DMS79 treated with DMSO at 0.1 percent for 48 hours (cell line): ENCODE measurements around the gene TXNDC2.
"Not testable (repeated sequence)": the region's sequence is repeated elsewhere in the genome, so short reads cannot be mapped to it uniquely, and the experiment has no call there.

Experiments
- DNase-seq: peaks from one replicate; lab custom pipeline; 2025; lab: John Stamatoyannopoulos, UW

Gene TXNDC2

DNA sequence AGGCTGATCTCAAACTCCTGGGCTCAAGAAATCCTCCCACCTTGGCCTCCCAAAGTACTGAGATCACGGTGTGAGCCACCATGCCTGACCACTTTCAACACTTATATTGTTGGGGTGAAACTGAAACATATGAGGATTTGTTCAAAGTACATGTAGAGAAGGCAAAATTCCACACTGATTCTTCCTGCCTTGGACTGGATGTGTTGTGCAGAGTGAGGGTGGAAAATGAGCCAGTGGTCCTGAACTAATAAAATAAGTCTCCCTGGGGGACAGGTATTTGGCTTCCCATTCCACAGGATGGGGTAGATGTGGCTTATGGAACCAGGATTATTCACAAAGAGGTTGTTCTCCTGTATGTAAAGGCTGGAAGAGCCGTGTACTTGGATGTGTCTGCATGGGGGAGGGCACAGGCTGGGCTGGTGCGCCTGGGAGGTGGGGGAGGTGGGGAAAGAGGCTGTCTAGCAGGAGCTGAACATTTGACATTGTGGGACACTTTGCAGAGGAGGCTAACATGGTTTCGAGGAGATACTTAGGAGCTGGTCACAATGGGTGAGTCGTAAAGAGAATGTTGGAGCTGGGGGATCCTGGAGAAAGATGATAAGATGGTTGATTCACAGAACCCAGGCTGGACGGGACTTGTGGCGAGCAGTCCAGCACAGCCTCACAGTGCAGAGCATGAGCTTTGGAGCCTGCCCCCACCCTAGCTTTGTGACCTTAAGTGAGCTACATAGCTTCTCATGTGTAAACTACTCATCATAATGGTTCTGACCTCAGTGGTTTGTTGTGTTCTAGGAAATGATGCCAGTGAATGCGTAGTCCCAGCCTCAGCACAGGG is at the start of gene TXNDC2:
TXNDC2 (plus strand) TSS at position 804 of the 835 bp plus-strand sequence. CDS start 708 bp downstream, outside the sequence.
- no peak for DNase-seq

DNA sequence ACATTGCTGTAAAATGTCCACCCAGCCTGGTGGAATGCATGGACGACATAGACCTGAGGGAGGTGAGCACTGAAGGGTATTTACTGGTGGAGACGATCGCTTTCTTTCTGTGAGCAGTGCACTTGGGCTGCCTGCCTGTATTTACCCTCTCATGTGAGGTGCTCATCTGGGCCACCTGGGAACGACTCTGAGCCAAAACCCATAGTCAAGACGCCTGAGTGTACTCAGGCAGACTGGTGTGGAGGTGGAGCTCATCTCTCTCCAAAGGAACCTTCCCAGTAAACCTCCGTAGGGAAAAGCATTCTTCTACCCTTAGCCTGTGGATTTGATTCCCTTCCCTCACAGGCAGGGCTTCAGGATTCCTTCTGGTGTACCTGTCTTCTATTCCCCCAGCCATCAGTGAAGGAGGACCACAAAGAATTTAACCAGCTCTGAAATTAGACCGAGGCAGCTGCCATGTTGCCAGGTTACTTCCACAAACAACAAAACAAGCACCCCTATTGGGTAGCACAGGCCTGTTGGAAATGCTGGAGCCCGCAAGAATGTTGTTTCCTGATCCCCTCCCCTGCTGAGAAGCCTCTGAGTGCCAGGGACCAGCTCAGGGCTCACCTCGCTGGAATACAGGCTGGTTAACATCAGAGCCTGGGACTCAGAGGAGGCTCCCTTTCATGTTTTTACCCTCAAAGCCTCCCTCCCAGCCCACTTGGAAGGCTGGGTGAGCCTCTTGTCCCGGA is 47.5 kb upstream of the TXNDC2 start:
- peak; percentile 92 for DNase-seq

DNA sequence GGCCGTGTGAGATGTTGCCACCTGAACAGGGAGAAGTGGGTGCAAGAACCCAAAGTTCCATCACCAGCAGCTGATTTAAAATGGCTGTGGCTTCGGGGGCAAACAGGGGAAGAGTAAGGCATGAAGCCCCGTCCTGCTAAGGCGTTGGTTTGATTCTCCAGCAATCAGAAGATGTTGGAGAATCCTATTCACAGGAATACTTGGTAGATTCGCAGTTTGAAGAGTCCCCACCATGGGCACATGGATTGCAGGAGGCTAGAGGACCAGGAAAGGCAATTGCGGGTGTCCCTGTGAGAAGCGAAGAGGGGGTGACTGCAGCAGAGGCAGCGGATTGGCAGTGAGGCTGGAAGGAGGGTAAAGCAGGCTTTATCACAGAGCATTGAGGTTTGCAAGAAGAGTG is 46.6 kb upstream of the TXNDC2 start:
- DNase-seq, result no peak

DNA sequence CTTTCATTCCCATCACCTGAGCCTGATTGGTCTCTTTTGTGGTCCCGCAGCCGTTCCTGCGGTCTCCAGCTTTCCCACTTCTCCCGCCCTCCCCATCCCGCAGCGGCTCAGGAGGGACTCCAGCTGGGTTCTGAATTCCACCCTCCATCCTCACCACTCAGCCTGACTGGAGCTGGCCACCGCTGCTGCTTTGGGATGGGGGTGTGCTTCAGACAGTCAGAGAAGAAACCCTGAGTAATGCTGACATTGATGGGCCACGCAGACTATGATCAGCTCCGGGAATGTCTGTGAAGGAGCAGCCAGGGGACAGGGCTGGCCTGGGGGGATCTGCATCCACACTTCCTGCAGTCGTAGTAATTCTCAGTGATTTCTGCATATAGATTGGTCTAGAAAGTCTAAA is 45.9 kb upstream of the TXNDC2 start:
- no peak for DNase-seq

DNA sequence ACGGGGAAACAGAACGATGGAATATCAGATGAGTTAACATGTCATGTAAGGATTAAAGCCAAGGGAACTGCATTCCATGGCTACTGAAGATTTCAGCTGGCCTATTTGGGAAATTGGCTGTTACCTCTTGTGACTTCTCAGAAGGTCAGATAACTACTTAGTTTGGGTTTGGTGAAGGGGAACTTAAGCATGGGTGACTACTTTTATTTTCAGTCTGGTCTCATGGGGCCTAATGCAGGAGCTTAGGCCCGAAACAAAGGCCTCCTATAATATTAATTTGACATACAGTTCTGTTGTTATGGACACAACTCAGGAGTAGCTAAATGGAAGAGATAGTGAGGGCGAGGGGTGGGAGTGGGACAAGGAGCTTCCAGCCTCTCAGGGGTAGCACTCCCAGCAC is 44.0 kb upstream of the TXNDC2 start:
- DNase-seq, result no peak

DNA sequence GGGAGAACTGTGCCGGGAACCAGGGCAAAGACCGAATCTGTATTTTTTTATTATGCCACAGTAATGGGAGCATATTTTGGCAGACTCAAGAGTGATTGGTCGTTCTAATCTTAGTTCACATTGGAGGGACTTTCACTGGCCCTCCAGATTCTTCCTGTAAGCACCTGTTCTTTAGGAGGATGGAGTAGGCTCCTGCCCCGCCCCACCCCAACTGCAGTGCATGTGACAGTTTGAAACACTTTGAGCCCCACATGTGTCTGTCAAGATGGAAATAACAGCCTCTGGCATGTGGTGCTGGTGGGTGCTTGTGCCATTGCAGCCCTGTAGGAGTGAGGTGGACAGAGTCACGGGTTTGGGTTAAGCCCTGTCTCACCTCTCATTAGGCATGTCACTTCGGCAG is 43.3 kb upstream of the TXNDC2 start:
- DNase-seq, result no peak

DNA sequence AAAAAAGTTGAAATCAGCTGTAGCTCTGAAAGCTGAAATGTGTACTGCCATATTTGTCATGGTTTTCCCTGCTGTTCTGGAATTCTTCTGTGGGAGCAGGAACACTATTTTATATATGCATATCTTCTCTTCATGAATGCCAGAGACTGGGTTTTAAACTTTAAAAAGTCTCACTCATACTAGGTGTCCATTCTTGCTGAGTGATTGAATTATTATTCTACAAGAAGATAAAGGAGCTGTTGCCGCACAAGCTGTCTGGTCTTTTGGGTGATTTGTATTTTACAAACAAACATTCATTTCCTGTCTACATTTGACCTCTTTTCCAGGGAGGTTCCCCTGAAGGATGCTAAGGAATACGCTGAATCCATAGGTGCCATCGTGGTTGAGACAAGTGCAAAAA is 40.5 kb upstream of the TXNDC2 start:
- no peak for DNase-seq

DNA sequence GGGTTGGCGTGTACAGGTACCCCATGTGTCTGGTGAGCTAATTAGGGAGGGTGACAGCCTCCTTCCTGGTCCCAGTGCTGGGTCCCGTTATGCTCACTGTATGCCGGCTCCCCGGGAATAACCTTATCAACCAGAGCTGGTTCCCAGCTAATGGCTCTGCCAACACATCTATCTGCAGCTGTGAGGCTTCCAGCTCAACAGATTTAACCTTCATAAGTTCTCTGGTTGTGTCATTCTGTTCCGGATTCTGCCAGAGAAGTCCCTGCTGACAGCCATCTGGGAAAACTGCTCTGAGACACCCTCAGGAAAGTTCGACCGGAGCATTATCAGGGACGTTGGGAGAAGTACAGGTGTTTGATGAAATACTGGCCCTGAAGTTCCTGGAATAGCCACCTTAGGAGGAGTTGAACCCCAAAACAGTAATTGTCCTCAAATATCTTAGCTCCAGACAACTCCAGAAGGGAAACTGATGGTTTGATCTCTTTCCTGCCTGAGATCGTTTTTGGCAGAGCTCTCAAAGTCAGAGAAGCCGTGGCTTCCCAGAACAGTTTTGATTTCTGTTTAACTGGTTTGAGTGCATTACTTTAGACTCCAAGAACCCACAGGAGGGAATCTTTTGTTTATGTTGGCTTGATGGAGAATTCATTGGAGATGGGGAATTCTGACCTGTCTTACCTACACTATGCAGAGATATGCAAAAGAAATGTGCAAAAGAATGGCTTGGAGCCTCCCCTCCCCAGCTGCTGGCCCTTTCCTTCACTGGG is 39.4 kb upstream of the TXNDC2 start:
- no peak for DNase-seq

DNA sequence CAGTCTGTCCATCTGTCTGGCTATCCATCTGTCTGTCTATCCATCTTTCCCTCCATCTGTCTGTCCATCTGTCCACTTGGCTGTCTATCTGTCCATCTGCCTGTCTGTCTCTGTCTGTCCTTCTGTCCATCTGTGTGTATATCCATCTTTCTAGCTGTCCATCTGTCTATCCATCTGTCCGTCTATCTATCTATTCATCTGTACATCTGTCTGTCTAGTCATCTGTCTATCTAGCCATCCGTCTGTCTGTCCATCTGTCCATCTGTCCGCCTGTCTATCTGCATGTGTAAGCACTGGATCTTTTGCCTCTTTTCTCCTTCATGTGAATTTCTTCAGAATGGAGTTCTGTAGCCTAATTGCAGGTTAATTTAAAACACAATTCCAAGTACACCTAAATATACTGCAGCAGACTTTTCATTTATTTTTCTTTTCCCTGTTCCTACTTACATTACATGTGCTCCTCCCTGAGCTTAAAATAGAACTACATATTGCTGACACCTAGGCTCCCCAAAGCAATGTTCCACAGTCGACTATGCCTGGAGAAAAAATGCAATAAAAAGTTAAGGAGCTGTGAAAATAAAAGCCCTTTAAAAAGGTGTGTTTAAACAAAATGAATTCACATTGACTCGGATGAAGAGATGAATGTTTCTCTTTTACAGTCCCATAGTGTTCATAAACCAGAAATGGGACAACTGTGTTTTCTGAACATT is 37.4 kb upstream of the TXNDC2 start:
- no peak for DNase-seq

DNA sequence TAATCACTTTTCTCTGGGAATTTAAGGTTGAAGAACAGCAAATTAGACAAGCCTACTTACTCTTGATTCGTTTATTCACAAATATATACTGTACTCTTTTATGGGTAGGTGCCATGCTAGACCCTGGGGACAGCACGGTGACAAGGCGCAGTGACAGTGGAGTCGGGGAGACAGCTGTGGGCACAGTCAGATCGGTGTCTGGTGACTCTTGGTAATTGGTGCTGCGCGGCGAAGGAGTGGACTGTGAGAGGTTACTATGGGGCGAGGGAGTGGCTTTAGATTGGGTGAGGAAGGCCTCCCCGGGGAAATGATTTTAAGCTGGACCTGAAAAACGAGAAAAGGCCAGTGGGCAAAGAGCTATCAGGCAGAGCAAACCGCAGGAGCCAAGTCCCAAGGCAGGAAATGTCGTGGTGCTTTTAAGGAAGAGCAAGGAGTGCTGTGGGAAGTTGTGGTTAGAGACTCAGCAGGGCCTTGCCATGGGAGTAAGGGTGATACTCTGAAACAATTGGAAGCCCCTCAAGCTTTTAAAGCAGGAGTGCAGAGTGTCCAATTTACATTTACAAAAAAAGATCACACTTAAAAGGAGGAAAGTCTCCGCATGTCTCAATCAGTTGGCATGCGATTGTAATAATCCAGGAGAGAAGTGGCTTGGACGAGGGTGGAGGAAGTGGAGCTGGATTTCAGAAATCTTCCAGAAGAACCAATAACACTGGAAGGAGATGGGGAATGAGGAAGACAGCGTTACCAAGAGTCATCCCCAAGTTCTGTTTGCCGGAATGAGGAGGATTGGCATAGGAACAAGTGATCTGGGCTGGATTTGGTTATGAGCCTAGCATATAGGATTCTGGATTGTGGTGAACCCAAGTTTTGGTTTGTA is 36.1 kb upstream of the TXNDC2 start:
- DNase-seq, result peak; percentile 57

DNA sequence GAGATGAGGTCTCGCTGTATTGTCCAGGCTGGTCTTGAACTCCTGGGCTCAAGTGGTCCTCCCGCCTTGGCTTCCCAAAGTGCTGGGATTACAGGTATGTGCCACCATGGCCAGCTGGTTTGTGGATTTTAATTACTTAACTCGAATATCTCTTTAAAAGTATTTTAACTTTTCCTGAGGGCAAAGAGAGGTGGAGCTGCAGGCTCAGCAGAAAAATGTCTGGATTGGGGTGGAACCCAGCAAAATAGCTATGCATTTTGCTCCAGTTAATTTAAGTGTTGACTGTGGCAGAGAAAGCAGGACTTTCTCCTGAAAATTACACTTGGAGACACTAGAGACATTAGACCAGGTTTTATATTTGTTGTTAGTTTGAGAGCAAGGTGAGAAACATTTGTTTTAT is 35.5 kb upstream of the TXNDC2 start:
- no peak for DNase-seq

DNA sequence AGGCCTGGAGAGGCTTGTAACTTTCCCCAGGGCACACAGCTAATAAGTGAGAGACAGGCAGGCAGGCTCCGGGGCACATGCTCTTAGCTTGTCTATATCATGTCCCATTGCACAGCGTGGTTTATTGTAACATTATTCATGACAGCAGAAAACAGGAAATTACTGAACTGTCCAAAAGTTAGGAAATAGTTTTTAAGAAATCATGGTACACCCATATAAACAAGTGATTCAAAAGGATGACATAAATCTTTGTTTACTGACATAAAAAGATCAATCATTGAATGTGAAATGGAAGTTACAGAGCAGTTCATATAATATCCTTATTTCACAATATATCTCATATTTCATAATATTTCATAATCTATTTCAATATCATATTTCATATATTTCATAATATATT is 34.3 kb upstream of the TXNDC2 start:
- no peak for DNase-seq

DNA sequence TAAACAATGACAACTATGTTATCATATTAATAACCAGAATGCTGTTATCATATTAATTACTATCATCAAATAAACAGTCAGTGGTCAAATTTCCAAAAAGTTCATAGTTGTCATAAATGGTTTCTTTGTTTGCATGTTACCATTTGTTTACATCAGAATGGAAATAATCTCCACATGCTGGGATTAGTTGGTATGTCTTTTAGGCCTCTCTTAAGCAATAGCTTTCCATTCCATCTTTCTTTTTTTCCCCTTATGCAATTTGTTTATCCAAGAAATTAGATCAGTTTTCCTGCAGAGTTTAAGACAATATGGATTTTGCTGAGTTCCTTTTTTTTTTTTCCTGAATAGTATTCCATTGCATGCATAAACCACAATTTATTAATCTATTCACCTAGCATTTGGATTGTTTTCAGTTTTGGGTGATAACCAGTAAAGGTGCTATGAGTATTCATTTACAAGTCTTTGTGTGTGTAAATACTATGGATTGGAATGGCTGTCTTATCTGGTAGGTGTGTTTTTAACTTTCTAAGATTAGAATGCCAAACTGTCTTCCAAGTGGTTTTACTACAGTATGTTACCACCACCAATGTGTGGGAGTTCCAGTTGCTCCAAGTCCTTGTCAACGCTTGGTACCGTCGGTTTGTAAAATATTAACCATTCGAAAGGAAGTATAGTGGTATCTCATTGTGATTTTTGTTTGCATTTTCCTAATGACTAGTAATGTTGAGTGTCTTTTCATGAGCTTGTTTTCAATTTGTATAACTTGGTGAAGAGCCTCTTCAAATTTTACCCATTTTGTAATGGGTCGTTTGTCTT is 33.3 kb upstream of the TXNDC2 start:
- no peak for DNase-seq

DNA sequence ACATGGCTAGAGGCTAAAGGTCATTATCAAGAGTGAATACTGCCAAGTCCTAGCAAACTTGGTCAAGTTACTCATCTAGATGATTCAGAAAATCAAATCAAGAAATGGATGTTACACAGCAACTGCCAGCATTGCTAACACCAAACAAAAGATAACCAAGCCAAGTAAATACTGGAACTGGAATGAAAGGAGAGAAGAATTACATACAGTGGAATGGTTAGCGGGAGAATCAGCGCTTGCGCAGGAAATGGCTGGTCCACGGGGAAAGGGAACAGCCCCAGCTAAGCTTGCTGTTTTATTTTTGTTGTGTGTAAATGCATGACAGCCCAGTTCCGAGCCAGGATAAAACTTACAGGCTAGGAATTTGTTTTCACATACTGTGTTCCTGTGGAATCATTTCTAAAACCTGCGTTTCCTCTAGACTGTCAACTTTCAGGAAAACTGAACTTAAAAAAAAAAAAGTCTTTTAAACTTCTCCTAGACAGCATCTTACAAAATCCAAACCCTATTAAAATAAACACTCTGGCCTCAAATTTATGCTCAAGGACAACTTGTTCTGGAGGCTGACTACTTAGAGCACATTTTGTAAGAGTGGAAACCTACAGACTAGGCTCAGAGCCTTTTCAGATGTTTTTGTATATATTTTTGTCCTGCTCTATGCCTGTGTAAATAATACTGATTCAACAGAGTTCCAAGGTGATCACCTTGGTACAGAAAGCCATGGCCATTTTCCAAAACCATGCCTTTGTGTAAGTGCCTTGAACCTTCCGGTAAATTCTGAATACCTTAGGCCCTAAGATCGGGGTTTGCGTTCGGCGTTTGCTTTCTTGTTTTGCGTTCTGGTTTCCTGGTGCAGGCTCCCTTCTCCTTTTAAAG is 30.7 kb upstream of the TXNDC2 start:
- no peak for DNase-seq

DNA sequence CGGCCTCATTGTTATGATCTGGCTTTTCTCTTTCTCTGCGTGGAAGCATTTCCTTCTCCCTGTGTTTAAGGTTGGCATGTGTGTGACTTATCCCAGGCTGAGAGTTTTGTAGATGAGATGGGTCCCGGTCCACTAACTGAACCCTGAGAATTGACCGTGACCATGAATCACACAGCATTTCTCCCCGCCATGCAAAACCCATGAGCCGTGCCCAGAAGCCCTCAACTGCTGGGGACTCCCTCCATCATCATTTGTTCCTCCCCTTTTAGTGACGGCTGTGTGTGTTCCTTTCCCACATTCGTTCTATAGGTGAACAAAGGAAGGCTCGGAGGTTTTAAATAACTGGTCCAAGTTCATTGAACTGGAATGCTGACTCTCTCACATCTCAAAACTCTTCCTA is 30.1 kb upstream of the TXNDC2 start:
- no peak for DNase-seq

DNA sequence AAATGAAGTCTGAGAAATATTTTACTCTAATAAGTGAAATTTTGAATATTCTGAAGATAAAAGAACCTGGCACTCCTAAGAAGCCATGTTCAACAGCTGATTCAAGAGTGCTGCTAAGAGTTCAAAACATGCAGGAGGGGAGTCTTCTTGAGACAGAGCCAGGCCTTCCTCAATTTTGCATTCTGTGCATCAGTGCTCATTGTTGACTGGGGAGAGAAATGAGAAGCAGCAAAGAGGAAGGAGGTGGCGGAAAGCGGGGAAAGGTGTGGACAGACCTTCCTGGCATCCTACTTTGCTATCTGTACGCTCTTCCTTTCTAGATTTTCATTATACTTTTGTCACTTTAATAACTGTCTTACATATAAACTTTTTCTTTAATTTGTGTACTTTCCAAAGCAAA is 29.7 kb upstream of the TXNDC2 start:
- no peak for DNase-seq

DNA sequence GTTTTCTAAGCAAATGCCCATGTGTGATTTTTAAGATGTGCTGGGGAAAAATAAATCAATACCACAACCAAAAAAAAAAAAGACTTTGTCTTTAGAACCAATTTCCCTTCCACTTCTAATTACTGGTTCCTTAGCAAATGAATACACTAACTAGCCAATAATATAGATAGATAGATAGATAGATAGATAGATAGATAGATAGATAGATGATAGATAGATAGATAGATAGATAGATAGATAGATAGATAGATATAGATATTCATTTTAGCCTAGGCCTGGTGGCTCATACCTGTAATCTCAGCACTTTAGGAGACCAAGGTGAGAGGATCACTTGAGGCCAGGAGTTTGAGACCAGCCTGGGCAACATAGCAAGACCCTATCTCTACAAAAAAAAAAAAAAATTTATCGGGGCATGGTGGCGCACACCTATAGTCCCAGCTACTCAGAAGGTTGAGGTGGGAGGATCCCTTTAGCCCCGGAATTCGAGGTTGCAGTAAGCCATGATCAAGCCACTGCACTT is 28.2 kb upstream of the TXNDC2 start:
- not testable (repeated sequence) for DNase-seq

DNA sequence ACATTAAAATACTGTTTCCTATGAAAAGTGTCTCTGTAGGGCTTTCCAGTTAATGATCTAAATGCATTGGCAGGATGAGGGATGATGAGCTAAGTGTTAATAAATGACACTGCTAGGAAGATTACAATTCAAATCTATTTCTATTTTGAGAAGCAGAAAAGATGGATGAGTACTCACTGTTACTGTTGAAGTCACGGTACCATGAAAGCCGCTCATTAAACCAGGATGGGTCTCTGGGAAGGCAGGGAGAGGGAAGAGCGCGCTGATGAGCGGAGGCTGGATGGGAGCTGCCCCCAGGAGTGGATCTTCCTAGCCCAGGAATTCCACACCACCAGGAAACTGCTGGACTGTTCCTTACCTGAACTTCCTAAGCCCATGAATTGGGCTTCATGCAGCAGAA is 27.1 kb upstream of the TXNDC2 start:
- no peak for DNase-seq

DNA sequence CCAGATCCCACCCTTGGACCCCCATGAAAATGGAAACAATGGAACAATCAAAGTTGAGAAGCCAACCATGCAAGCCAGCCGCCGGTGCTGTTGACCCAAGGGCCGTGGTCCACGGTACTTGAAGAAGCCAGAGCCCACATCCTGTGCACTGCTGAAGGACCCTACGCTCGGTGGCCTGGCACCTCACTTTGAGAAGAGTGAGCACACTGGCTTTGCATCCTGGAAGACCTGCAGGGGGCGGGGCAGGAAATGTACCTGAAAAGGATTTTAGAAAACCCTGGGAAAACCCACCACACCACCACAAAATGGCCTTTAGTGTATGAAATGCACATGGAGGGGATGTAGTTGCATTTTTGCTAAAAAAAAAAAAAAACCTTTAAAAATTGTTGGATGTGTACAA is 26.5 kb upstream of the TXNDC2 start:
- DNase-seq, result no peak
